ENCODE data around the gene THBS1.

DNA sequence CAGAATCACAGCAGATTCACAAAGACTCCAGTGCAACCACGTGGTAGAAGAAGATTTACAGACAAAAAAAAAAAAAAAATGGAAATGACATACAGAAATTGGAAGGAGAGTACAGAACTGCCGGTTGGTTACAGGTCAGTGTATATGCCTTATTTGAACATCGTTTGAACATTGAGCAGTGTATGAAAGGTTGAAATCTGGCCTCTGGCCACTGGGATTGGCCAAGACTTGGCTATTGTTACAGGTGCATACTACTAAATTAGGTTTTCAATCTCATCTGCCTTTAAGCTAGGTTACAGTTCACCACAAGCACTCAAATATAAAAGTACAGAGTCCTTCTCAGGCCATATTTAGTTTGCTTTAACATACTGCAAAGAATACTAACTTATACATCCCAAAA, 59.8 kb downstream of the THBS1 start:
- TF ChIP-seq, protein P1, sequence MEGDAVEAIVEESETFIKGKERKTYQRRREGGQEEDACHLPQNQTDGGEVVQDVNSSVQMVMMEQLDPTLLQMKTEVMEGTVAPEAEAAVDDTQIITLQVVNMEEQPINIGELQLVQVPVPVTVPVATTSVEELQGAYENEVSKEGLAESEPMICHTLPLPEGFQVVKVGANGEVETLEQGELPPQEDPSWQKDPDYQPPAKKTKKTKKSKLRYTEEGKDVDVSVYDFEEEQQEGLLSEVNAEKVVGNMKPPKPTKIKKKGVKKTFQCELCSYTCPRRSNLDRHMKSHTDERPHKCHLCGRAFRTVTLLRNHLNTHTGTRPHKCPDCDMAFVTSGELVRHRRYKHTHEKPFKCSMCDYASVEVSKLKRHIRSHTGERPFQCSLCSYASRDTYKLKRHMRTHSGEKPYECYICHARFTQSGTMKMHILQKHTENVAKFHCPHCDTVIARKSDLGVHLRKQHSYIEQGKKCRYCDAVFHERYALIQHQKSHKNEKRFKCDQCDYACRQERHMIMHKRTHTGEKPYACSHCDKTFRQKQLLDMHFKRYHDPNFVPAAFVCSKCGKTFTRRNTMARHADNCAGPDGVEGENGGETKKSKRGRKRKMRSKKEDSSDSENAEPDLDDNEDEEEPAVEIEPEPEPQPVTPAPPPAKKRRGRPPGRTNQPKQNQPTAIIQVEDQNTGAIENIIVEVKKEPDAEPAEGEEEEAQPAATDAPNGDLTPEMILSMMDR (IDR thresholded peaks at IDR 0.05) = no peak
- no peak for TF ChIP-seq POLR2A (IDR thresholded peaks at IDR 0.05)
